Esophagus squamous epithelium (tissue), 4 donors: ENCODE results near the gene CGRRF1.
A peak's percentile ranks its signal among the peaks of the same experiment; 100 is the strongest.

Experiments
- CTCF ChIP-seq, 6 experiments: fragments of 450-650 bp in 4 of 6; fragments of 200-600 bp in 2 of 6; sonication (generic) in 2 of 6; IDR thresholded peaks; one replicate each; pipeline ENCODE4 v1.5.1; 2016 to 2019; ENCODE audit warnings: antibody characterized with exemption in 6 of 6, mild to moderate bottlenecking in 4 of 6, moderate library complexity in 4 of 6
- POLR2A ChIP-seq, 4 donors: fragments of 450-650 bp; IDR thresholded peaks; one replicate each; pipeline ENCODE4 v1.6.1; 2017; ENCODE audit warnings: antibody characterized with exemption in 4 of 4, mild to moderate bottlenecking in 4 of 4, moderate library complexity in 3 of 4

- TF ChIP-seq CTCF (IDR thresholded peaks at IDR 0.05): peak; percentile 51 to 96 (median 70)
- TF ChIP-seq POLR2A (IDR thresholded peaks at IDR 0.05): peak in 3 of 4 donors; percentile 48 to 69 (median 54)
Measured at GRCh38 chr14:54509546-54510501, at the start of gene CGRRF1.
